A549 (cell line): ENCODE results near the gene MLLT10.

ENCODE experiments used
- EP300 ChIP-seq, 2 experiments: fragments of >200 bp; sonication (Bioruptor Twin); formaldehyde crosslinking; IDR thresholded peaks; 2 replicates in 1 of 2; 3 replicates in 1 of 2; pipeline ENCODE4 v1.6.1; 2016 to 2017
- FOSL2 ChIP-seq, 2 experiments: fragments of 450-650 bp in 1 of 2; fragments of >200 bp in 1 of 2; sonication (Bioruptor Twin) in 1 of 2; formaldehyde crosslinking; IDR thresholded peaks; 2 replicates each; pipeline versions ENCODE4 v1.5.0 to v1.6.1; 2016 to 2020; ENCODE audit warnings: mild to moderate bottlenecking in 1 of 2, moderate library complexity in 1 of 2
- HOXA7 ChIP-seq: fragments of 250-450 bp; sonication (Bioruptor Pico); IDR thresholded peaks from 2 replicates; pipeline ENCODE4 v1.5.0; 2020; ENCODE audit warnings: mild to moderate bottlenecking, moderate library complexity
- REST ChIP-seq: fragments of 200-600 bp; sonication (generic); IDR thresholded peaks from 2 replicates; pipeline ENCODE4 v1.6.1; 2016; ENCODE audit warnings: antibody characterized with exemption, mild to moderate bottlenecking, moderate library complexity
- SMC3 ChIP-seq: fragments of >200 bp; sonication (Bioruptor Twin); formaldehyde crosslinking; IDR thresholded peaks from 3 replicates; pipeline ENCODE4 v1.6.1; 2018; ENCODE audit warnings: inconsistent platforms
- TF ChIP-seq, protein P1 (sequence below): fragments of >200 bp; sonication (Bioruptor Twin); formaldehyde crosslinking; IDR thresholded peaks from 3 replicates; pipeline ENCODE4 v1.5.1; 2016
- TF ChIP-seq, protein P2 (sequence below): fragments of 150-350 bp; IDR thresholded peaks from 2 replicates; pipeline ENCODE4 v1.6.1; 2014; ENCODE audit warnings: low read depth, mild to moderate bottlenecking, low read length

DNA sequence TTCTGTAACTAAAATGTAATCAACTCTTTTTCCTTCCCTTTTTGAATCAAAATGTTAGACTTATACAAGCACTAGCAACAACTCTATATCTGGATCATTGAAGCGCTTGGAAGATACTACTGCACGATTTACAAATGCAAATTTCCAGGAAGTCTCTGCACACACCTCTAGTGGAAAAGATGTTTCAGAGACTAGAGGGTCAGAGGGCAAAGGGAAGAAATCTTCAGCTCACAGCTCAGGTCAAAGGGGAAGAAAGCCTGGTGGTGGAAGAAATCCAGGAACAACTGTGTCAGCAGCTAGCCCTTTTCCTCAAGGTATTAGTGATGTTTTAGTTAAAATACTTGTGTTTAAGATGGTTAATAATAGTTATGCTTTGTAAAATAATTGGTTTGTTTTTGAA is 136.4 kb downstream of the MLLT10 start:
- no peak for TF ChIP-seq REST
- TF ChIP-seq, protein P1, sequence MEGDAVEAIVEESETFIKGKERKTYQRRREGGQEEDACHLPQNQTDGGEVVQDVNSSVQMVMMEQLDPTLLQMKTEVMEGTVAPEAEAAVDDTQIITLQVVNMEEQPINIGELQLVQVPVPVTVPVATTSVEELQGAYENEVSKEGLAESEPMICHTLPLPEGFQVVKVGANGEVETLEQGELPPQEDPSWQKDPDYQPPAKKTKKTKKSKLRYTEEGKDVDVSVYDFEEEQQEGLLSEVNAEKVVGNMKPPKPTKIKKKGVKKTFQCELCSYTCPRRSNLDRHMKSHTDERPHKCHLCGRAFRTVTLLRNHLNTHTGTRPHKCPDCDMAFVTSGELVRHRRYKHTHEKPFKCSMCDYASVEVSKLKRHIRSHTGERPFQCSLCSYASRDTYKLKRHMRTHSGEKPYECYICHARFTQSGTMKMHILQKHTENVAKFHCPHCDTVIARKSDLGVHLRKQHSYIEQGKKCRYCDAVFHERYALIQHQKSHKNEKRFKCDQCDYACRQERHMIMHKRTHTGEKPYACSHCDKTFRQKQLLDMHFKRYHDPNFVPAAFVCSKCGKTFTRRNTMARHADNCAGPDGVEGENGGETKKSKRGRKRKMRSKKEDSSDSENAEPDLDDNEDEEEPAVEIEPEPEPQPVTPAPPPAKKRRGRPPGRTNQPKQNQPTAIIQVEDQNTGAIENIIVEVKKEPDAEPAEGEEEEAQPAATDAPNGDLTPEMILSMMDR = no peak
- no peak for TF ChIP-seq SMC3
- TF ChIP-seq, protein P2, sequence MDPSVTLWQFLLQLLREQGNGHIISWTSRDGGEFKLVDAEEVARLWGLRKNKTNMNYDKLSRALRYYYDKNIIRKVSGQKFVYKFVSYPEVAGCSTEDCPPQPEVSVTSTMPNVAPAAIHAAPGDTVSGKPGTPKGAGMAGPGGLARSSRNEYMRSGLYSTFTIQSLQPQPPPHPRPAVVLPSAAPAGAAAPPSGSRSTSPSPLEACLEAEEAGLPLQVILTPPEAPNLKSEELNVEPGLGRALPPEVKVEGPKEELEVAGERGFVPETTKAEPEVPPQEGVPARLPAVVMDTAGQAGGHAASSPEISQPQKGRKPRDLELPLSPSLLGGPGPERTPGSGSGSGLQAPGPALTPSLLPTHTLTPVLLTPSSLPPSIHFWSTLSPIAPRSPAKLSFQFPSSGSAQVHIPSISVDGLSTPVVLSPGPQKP = no peak
- TF ChIP-seq HOXA7 (CRISPR knock-in tag) = no peak
- no peak for TF ChIP-seq FOSL2 (IDR thresholded peaks at IDR 0.05)
- TF ChIP-seq FOSL2 (CRISPR knock-in tag; IDR thresholded peaks at IDR 0.05) = no peak
- TF ChIP-seq EP300 (IDR thresholded peaks at IDR 0.05) = no peak
